ENCODE measurements around the gene RAB44.

GRCh38 chr6:36651659-36652379 lies 45.8 kb upstream of the RAB44 start:
- TF ChIP-seq CTCF (IDR thresholded peaks at IDR 0.05) = no peak
- no peak for TF ChIP-seq EZH2 (IDR thresholded peaks at IDR 0.05; ENCODE audit: borderline replicate concordance, insufficient read depth, low read depth, low read length, poor library complexity, severe bottlenecking)
